Ishikawa (cell line): ENCODE measurements around the gene KATNB1.

Source experiments
- CEBPB ChIP-seq: IDR thresholded peaks from 2 replicates; pipeline ENCODE4 v1.6.1; 2012
- CREB1 ChIP-seq: IDR thresholded peaks from 2 replicates; pipeline ENCODE4 v1.6.1; 2012; ENCODE audit warnings: low read depth
- EGR1 ChIP-seq: IDR thresholded peaks from 2 replicates; pipeline ENCODE4 v1.6.1; 2012
- EP300 ChIP-seq: IDR thresholded peaks from 2 replicates; pipeline ENCODE4 v1.6.1; 2012; ENCODE audit warnings: borderline replicate concordance
- FOXM1 ChIP-seq: IDR thresholded peaks from 2 replicates; pipeline ENCODE4 v1.6.1; 2012; ENCODE audit warnings: low read depth, borderline replicate concordance
- NFIC ChIP-seq: IDR thresholded peaks from 2 replicates; pipeline ENCODE4 v1.6.1; 2012
- RAD21 ChIP-seq: IDR thresholded peaks from 2 replicates; pipeline ENCODE4 v1.6.1; 2012; ENCODE audit warnings: low read depth
- REST ChIP-seq: IDR thresholded peaks from 2 replicates; pipeline ENCODE4 v1.6.1; 2012; ENCODE audit warnings: low read depth, mild to moderate bottlenecking
- TAF1 ChIP-seq: IDR thresholded peaks from 2 replicates; pipeline ENCODE4 v1.6.1; 2012; ENCODE audit warnings: low read depth, mild to moderate bottlenecking
- TCF12 ChIP-seq: IDR thresholded peaks from 2 replicates; pipeline ENCODE4 v1.6.1; 2012; ENCODE audit warnings: low read depth
- TEAD4 ChIP-seq: IDR thresholded peaks from 2 replicates; pipeline ENCODE4 v1.6.1; 2012
- USF1 ChIP-seq: IDR thresholded peaks from 2 replicates; pipeline ENCODE4 v1.6.1; 2012
- YY1 ChIP-seq: IDR thresholded peaks from 2 replicates; pipeline ENCODE4 v1.6.1; 2012; ENCODE audit warnings: low read depth
- ZBTB7A ChIP-seq: IDR thresholded peaks from 2 replicates; pipeline ENCODE4 v1.6.1; 2012; ENCODE audit warnings: low read depth
- TF ChIP-seq, protein P1 (sequence below): IDR thresholded peaks from 2 replicates; pipeline ENCODE4 v1.6.1; 2012

KATNB1 gene

DNA sequence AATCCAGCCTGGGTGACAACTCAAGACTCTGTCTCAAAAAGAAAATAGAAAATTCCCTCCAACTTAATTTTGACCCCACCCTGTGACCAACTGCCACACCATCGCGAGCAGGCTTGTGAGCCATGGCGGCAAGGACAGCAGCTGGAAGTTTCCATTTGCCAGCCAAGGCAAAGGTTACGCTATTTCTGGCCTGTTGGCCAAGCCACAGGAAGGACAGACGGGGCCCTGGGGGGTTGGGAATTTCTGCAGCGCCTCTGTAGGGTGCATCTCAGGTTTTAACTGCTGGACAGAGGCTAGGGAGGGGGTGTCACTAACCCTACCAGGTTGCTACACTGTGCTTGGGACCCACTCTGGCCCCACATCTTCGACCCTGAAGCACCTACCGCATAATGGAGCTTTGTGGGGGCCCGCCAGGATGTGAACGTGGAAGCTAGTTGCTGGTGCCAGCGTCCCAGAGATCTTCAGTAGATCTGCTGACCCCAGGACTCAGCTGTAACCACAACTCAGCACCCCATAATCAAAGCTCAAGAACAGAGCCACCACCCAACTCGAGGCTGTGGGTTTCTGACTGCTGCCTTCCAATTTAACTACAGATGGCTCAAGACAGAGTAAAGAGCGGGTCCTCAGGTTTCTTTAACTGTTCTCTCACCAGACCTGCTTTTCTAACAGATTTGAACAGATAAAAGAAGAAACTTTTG lies 55.8 kb downstream of the KATNB1 start:
- TF ChIP-seq EP300 (no peak), NFIC (no peak), REST (peak; percentile 10; the same call in 1 of the 2 replicates)

DNA sequence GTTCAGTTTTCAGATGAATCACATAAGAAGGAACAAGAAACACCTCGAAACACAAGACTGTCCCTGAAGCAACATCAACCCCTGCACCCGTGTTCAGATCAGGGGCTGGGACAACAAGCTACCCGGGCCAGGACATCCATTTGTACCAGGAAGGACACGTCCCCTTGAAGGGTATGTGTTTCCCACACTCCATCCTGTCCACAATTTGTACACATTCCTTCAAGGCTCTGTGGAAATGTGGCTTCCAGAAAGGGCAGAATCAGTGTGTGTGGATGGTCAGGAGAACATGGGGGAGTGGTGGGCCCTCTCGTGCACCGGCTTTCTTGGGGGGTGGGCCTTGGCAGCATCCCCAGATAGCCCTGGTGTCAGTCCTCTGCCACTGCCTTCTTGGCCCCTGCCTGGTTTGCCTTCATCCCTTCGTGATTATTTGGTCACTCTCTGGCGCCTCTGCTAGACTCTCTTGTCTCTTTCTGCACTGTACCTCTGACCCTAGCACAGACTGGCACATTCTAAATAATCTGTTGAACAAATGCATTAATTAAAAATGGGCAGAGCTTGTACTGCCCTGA lies 56.4 kb downstream of the KATNB1 start:
- TF ChIP-seq EGR1 (no peak), CREB1 (no peak), NFIC (no peak), TAF1 (no peak), TEAD4 (no peak), USF1 (no peak), CEBPB (no peak), EP300 (no peak), FOXM1 (no peak), TCF12 (no peak), REST (no peak), ZBTB7A (no peak), YY1 (no peak), RAD21 (no peak)
- TF ChIP-seq, protein P1, sequence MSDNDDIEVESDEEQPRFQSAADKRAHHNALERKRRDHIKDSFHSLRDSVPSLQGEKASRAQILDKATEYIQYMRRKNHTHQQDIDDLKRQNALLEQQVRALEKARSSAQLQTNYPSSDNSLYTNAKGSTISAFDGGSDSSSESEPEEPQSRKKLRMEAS, result no peak

DNA sequence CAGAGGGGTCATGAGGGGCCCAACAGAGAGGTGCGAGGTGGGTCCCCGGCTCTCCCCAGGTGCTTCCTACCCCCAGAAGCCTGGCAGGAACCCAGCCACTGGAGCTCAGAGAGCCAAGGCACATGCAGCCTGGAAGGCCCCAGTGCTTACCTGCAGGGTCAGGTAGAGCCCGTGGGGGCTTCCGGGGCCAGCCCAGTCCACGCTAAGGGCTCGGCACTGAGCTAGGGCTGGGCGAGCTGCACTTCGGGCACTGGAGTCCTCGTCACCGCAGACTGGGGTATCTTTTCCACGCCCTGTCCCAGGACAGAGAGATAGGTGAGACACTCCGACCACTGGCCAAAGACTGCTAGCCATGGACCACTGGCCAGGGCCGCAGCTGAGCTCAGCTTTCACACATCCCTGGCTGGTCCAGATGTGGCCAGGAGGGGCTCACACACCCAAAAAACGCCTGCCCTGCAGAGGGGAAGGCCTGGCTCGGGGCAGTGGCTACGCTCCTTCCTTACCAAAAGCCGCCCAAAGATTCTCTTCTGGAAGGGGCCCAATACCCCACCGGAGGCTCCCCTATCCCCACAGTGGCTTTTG lies 59.4 kb downstream of the KATNB1 start:
- TF ChIP-seq TCF12 (no peak), FOXM1 (no peak), EP300 (no peak), TAF1 (no peak), CREB1 (no peak), CEBPB (no peak), YY1 (no peak), RAD21 (no peak), ZBTB7A (no peak), USF1 (no peak), NFIC (no peak), EGR1 (no peak), REST (no peak), TEAD4 (no peak)
- TF ChIP-seq, protein P1, result no peak

GRCh38 chr16:57795431-57795878 lies 59.9 kb downstream of the KATNB1 start:
- TF ChIP-seq EP300 (no peak), CREB1 (no peak), TEAD4 (no peak), EGR1 (no peak), TAF1 (no peak), CEBPB (no peak), TCF12 (peak; percentile 39; the same call in 1 of the 2 replicates), ZBTB7A (no peak), YY1 (no peak), RAD21 (peak; percentile 67), FOXM1 (no peak), REST (no peak), USF1 (no peak), NFIC (no peak)
- TF ChIP-seq, protein P1, result no peak
